ENCODE data around the gene PRR7.

DNA sequence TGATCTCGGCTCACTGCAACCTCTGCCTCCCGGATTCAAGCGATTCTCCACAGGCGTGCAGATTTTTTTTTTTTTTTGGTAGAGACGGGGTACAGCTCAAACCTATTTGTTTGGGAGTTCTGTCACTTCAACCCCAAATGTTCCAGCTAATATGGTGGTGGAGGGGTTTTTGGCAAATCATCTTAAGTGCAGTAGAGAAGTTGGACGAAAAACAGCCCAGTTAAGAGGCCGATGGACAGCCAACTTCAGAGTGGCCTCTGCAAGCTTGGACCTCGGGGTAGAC lies 756 bp upstream of the PRR7 start:
- TF ChIP-seq, protein P1, sequence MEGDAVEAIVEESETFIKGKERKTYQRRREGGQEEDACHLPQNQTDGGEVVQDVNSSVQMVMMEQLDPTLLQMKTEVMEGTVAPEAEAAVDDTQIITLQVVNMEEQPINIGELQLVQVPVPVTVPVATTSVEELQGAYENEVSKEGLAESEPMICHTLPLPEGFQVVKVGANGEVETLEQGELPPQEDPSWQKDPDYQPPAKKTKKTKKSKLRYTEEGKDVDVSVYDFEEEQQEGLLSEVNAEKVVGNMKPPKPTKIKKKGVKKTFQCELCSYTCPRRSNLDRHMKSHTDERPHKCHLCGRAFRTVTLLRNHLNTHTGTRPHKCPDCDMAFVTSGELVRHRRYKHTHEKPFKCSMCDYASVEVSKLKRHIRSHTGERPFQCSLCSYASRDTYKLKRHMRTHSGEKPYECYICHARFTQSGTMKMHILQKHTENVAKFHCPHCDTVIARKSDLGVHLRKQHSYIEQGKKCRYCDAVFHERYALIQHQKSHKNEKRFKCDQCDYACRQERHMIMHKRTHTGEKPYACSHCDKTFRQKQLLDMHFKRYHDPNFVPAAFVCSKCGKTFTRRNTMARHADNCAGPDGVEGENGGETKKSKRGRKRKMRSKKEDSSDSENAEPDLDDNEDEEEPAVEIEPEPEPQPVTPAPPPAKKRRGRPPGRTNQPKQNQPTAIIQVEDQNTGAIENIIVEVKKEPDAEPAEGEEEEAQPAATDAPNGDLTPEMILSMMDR (conservative IDR thresholded peaks at IDR 0.05; ENCODE audit: low read depth, low read length): no peak
- no peak for TF ChIP-seq SMC3 (IDR thresholded peaks at IDR 0.05; ENCODE audit: low read depth, low read length)
- no peak for TF ChIP-seq POLR2A (IDR thresholded peaks at IDR 0.05; ENCODE audit: low read depth, low read length)
- TF ChIP-seq CEBPB (IDR thresholded peaks at IDR 0.05; ENCODE audit: low read depth, low read length): no peak
- TF ChIP-seq, protein P2, sequence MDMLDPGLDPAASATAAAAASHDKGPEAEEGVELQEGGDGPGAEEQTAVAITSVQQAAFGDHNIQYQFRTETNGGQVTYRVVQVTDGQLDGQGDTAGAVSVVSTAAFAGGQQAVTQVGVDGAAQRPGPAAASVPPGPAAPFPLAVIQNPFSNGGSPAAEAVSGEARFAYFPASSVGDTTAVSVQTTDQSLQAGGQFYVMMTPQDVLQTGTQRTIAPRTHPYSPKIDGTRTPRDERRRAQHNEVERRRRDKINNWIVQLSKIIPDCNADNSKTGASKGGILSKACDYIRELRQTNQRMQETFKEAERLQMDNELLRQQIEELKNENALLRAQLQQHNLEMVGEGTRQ (IDR thresholded peaks at IDR 0.05; ENCODE audit: low read depth, low read length): no peak
- no peak for TF ChIP-seq RCOR1 (IDR thresholded peaks at IDR 0.05; ENCODE audit: insufficient replicate concordance, low read length)
- TF ChIP-seq MXI1 (IDR thresholded peaks at IDR 0.05; ENCODE audit: borderline replicate concordance, low read depth, low read length): no peak
- no peak for TF ChIP-seq CHD1 (IDR thresholded peaks at IDR 0.05; ENCODE audit: low read depth, low read length)
- TF ChIP-seq RAD21 (IDR thresholded peaks at IDR 0.05; ENCODE audit: low read length): no peak
- TF ChIP-seq BHLHE40 (IDR thresholded peaks at IDR 0.05; ENCODE audit: low read depth, low read length): no peak
- TF ChIP-seq MAZ (IDR thresholded peaks at IDR 0.05; ENCODE audit: borderline replicate concordance, low read depth, low read length): no peak
- no peak for TF ChIP-seq NFE2L2 (IDR thresholded peaks at IDR 0.05; ENCODE audit: low read depth, low read length)

All from IMR-90 (cell line).